ENCODE data around the gene CD99.
"Not testable (repeated sequence)": the region's sequence is repeated elsewhere in the genome, so short reads cannot be mapped to it uniquely, and the experiment has no call there.

CD99 gene

GRCh38 chrX:2766906-2767305 is 75.8 kb downstream of the CD99 start:
- in situ Hi-C loops (cut with MboI; ENCODE audit: low sequenced_read_pairs) = no loop called here

GRCh38 chrX:2767631-2768455 is 76.7 kb downstream of the CD99 start:
- in situ Hi-C loops (cut with MboI; ENCODE audit: low sequenced_read_pairs) = no loop called here

GRCh38 chrX:2769615-2770014 is 78.5 kb downstream of the CD99 start:
- in situ Hi-C loops (cut with MboI; ENCODE audit: low sequenced_read_pairs) = no loop called here

GRCh38 chrX:2773166-2774055 is 82.3 kb downstream of the CD99 start:
- in situ Hi-C loops (cut with MboI; ENCODE audit: low sequenced_read_pairs) = not testable (repeated sequence)

- in situ Hi-C loops (cut with MboI; ENCODE audit: low sequenced_read_pairs) = no loop called here
Observed at GRCh38 chrX:2774057-2774456, 83.0 kb downstream of the CD99 start.

GRCh38 chrX:2774776-2775175 is 83.7 kb downstream of the CD99 start:
- in situ Hi-C loops (cut with MboI; ENCODE audit: low sequenced_read_pairs) = no loop called here

- in situ Hi-C loops (cut with MboI; ENCODE audit: low sequenced_read_pairs) = not testable (repeated sequence)
Observed at GRCh38 chrX:2780472-2781225, 89.6 kb downstream of the CD99 start.

GRCh38 chrX:2781226-2781571 is 90.1 kb downstream of the CD99 start:
- in situ Hi-C loops (cut with MboI; ENCODE audit: low sequenced_read_pairs) = no loop called here

- in situ Hi-C loops (cut with MboI; ENCODE audit: low sequenced_read_pairs) = no loop called here
Observed at GRCh38 chrX:2781698-2782097, 90.6 kb downstream of the CD99 start.

GRCh38 chrX:2782171-2782570 is 91.1 kb downstream of the CD99 start:
- in situ Hi-C loops (cut with MboI; ENCODE audit: low sequenced_read_pairs) = no loop called here

GRCh38 chrX:2782778-2783177 is 91.7 kb downstream of the CD99 start:
- in situ Hi-C loops (cut with MboI; ENCODE audit: low sequenced_read_pairs) = no loop called here

GRCh38 chrX:2784026-2784425 is 92.9 kb downstream of the CD99 start:
- in situ Hi-C loops (cut with MboI; ENCODE audit: low sequenced_read_pairs) = no loop called here

GRCh38 chrX:2785538-2785937 is 94.4 kb downstream of the CD99 start:
- in situ Hi-C loops (cut with MboI; ENCODE audit: low sequenced_read_pairs) = no loop called here

GRCh38 chrX:2788980-2789379 is 97.9 kb downstream of the CD99 start:
- in situ Hi-C loops (cut with MboI; ENCODE audit: low sequenced_read_pairs) = no loop called here

- in situ Hi-C loops (cut with MboI; ENCODE audit: low sequenced_read_pairs) = no loop called here
Observed at GRCh38 chrX:2789569-2789968, 98.5 kb downstream of the CD99 start.
